H1 (cell line): ENCODE measurements around the gene TRIM44. TPM values are rescaled to one million over a fixed set of nuclear protein-coding genes. Genes with fewer than 3 reads are reported as not detected.

Source experiments
- CTCF ChIA-PET: fragments of 300-600 bp; sonication (Branson Sonifier 250); formaldehyde crosslinking; loops from one replicate; lab custom pipeline; 2021; ENCODE audit not compliant: partially characterized antibody; lab: Charles Lee
- POLR2A ChIA-PET: fragments of 300-600 bp; sonication (Branson Sonifier 250); formaldehyde crosslinking; loops from one replicate; lab custom pipeline; 2021; ENCODE audit warnings: inconsistent platforms; ENCODE audit not compliant: partially characterized antibody; lab: Charles Lee
- DNase-seq, 2 experiments: peaks; one replicate each; pipeline versions ENCODE4 v3.0.0 to v3.0.0-alpha.2; 2010 to 2022; ENCODE audit warnings: low spot score in 2 of 2, low read depth in 1 of 2, mixed read lengths in 1 of 2
- FAIRE-seq: peaks from 2 replicates; lab custom pipeline; 2011; peaks lifted over from hg19 to GRCh38; lab: Jason Lieb, UNC
- H2AFZ ChIP-seq: 2 replicates; pipeline ENCODE4 v1.8.1; 2012; ENCODE audit warnings: low read length, inconsistent platforms
- H2AK5ac ChIP-seq: 2 replicates; pipeline ENCODE4 v1.6.1; 2013; ENCODE audit warnings: low read depth, low read length
- H2BK120ac ChIP-seq: replicated peaks from 2 replicates; pipeline ENCODE3; 2013; ENCODE audit warnings: low read depth, low read length, inconsistent platforms
- H2BK12ac ChIP-seq: 2 replicates; pipeline ENCODE4 v1.6.1; 2013; ENCODE audit warnings: low read depth, low read length
- H2BK15ac ChIP-seq: 2 replicates; pipeline ENCODE4 v1.6.1; 2013; ENCODE audit warnings: low read length
- H2BK20ac ChIP-seq: 2 replicates; pipeline ENCODE4 v1.6.1; 2013; ENCODE audit warnings: low read length
- H2BK5ac ChIP-seq: 2 replicates; pipeline ENCODE4 v1.6.1; 2013; ENCODE audit warnings: low read depth, low read length
- H3K14ac ChIP-seq: 2 replicates; pipeline ENCODE4 v1.6.1; 2013; ENCODE audit warnings: inconsistent platforms; ENCODE audit not compliant: insufficient read length
- H3K18ac ChIP-seq: 2 replicates; pipeline ENCODE4 v1.6.1; 2013; ENCODE audit warnings: low read length; ENCODE audit errors: extremely low read depth
- H3K23ac ChIP-seq: 2 replicates; pipeline ENCODE4 v1.6.1; 2013; ENCODE audit warnings: inconsistent platforms; ENCODE audit not compliant: insufficient read length
- H3K23me2 ChIP-seq: 2 replicates; pipeline ENCODE4 v1.6.1; 2013; ENCODE audit warnings: low read depth, low read length
- H3K27ac ChIP-seq: 2 replicates; pipeline ENCODE4 v1.6.1; 2011; ENCODE audit warnings: low read depth, low read length, inconsistent platforms
- H3K27me3 ChIP-seq, 4 experiments: replicated peaks in 1 of 4; 1 replicate in 1 of 4; 2 replicates in 3 of 4; pipeline versions ENCODE4 v1.6.1 to v1.8.1; 2011 to 2013; ENCODE audit warnings: low read length in 3 of 4, mild to moderate bottlenecking in 3 of 4, inconsistent platforms in 2 of 4, mixed read lengths in 2 of 4, moderate library complexity in 1 of 4; ENCODE audit not compliant: control insufficient read depth in 3 of 4, insufficient read depth in 3 of 4; ENCODE audit errors: extremely low read depth in 1 of 4
- H3K36me3 ChIP-seq, 4 experiments: 2 replicates each; pipeline versions ENCODE4 v1.6.1 to v1.8.1; 2011 to 2013; ENCODE audit warnings: mild to moderate bottlenecking in 4 of 4, low read length in 3 of 4, moderate library complexity in 2 of 4, control low read depth in 1 of 4, inconsistent platforms in 1 of 4; ENCODE audit not compliant: insufficient read depth in 4 of 4, control insufficient read depth in 2 of 4
- H3K4ac ChIP-seq: replicated peaks from 2 replicates; pipeline ENCODE3; 2013; ENCODE audit warnings: low read length, low read depth, mixed read lengths, inconsistent platforms; ENCODE audit not compliant: insufficient read length
- H3K4me1 ChIP-seq, 4 experiments: replicated peaks in 1 of 4; 1 replicate in 1 of 4; 2 replicates in 3 of 4; pipeline versions ENCODE4 v1.6.1 to v1.8.1; 2011 to 2013; ENCODE audit warnings: low read length in 3 of 4, inconsistent platforms in 2 of 4, mixed read lengths in 1 of 4; ENCODE audit not compliant: insufficient read depth in 4 of 4, control insufficient read depth in 3 of 4
- H3K4me2 ChIP-seq, 2 experiments: 2 replicates each; pipeline versions ENCODE4 v1.6.1 to v1.8.1; 2011 to 2013; ENCODE audit warnings: low read depth in 2 of 2, low read length in 2 of 2, control low read depth in 1 of 2, inconsistent platforms in 1 of 2, mild to moderate bottlenecking in 1 of 2; ENCODE audit not compliant: insufficient read depth in 1 of 2
- H3K4me3 ChIP-seq, 4 experiments: fragments of 200-600, 300-600 bp in 1 of 4; sonication (generic), shearing (Covaris generic), sonication (Bioruptor Twin) in 1 of 4; 2 replicates each; pipeline versions ENCODE4 v1.5.1 to v1.8.1; 2011 to 2016; ENCODE audit warnings: low read length in 4 of 4, low read depth in 3 of 4, control low read depth in 2 of 4, inconsistent platforms in 2 of 4, mild to moderate bottlenecking in 2 of 4, mixed read lengths in 1 of 4, moderate library complexity in 1 of 4; ENCODE audit not compliant: insufficient read depth in 2 of 4; ENCODE audit errors: extremely low read depth in 1 of 4
- H3K56ac ChIP-seq: replicated peaks from 2 replicates; pipeline ENCODE3; 2013; ENCODE audit warnings: low read depth, mild to moderate bottlenecking, mixed read lengths, low read length, inconsistent platforms; ENCODE audit not compliant: insufficient read length
- H3K79me1 ChIP-seq: 2 replicates; pipeline ENCODE4 v1.6.1; 2013; ENCODE audit warnings: low read depth, low read length, control low read depth
- H3K79me2 ChIP-seq, 2 experiments: 2 replicates each; pipeline versions ENCODE4 v1.6.1 to v1.8.1; 2012 to 2013; ENCODE audit warnings: low read length in 2 of 2, mild to moderate bottlenecking in 2 of 2, inconsistent platforms in 1 of 2; ENCODE audit not compliant: insufficient read depth in 2 of 2, control insufficient read depth in 1 of 2
- H3K9ac ChIP-seq, 4 experiments: replicated peaks in 1 of 4; 1 replicate in 1 of 4; 2 replicates in 3 of 4; pipeline versions ENCODE4 v1.6.1 to v1.8.1; 2011 to 2013; ENCODE audit warnings: low read depth in 3 of 4, low read length in 3 of 4, control low read depth in 2 of 4, mild to moderate bottlenecking in 2 of 4, moderate library complexity in 2 of 4, inconsistent platforms in 1 of 4; ENCODE audit errors: extremely low read depth in 1 of 4
- H3K9me3 ChIP-seq, 2 experiments: 2 replicates each; pipeline versions ENCODE4 v1.6.1 to v1.8.1; 2012 to 2013; ENCODE audit warnings: mild to moderate bottlenecking in 2 of 2, moderate library complexity in 2 of 2, control low read depth in 1 of 2, inconsistent platforms in 1 of 2, low read depth in 1 of 2, low read length in 1 of 2, mixed read lengths in 1 of 2; ENCODE audit not compliant: insufficient read depth in 2 of 2
- H4K20me1 ChIP-seq, 2 experiments: replicated peaks in 1 of 2; 2 replicates each; pipeline versions ENCODE3 to v1.8.1; 2011 to 2013; ENCODE audit warnings: inconsistent platforms in 2 of 2, low read length in 2 of 2, mild to moderate bottlenecking in 1 of 2; ENCODE audit not compliant: insufficient read depth in 2 of 2, control insufficient read depth in 1 of 2
- H4K5ac ChIP-seq: 2 replicates; pipeline ENCODE4 v1.6.1; 2013; ENCODE audit warnings: low read length, low read depth, mixed read lengths, inconsistent platforms; ENCODE audit not compliant: insufficient read length
- H4K8ac ChIP-seq: 2 replicates; pipeline ENCODE4 v1.8.0; 2013; ENCODE audit warnings: mild to moderate bottlenecking, moderate library complexity, low read length, inconsistent platforms; ENCODE audit not compliant: insufficient read depth; ENCODE audit errors: extremely low read depth
- H4K91ac ChIP-seq: replicated peaks from 2 replicates; pipeline ENCODE3; 2013; ENCODE audit warnings: low read length, mixed read lengths, inconsistent platforms; ENCODE audit not compliant: insufficient read length
- WGBS, 2 experiments: shearing (Covaris generic) in 1 of 2; methylation state at CpG; one replicate each; pipeline versions ENCODE4 v1.1.6 to v1.1.7; 2013 to 2015; ENCODE audit warnings: low lambda C conversion rate in 2 of 2, mixed read lengths in 2 of 2, inconsistent platforms in 1 of 2, low coverage in 1 of 2, missing lambda C conversion rate in 1 of 2; ENCODE audit not compliant: insufficient replicate concordance in 2 of 2, insufficient coverage in 1 of 2, insufficient read length in 1 of 2; ENCODE audit errors: extremely low coverage in 1 of 2, missing lambda C conversion rate in 1 of 2; 5-methylcytosine and 5-hydroxymethylcytosine counted together
- polyA plus RNA-seq, 7 experiments: library from polyadenylated mRNA; depleted of rRNA in 3 of 7; stranded (reverse) in 5 of 7; unstranded in 2 of 7; fragments of >200 nt in 5 of 7; fragments of 200-250 nt in 2 of 7; gene quantifications; 1 replicate in 5 of 7; 2 replicates in 1 of 7; 4 replicates in 1 of 7; pipeline versions ENCODE4 v1.2.1 to v1.2.3, GENCODE V29; 2011 to 2013; ENCODE audit warnings: missing spikeins in 2 of 7, mixed read lengths in 2 of 7
- total RNA-seq: library from RNA; stranded (reverse); fragmentation: NEBNext Ultra II Directional; extraction: Animal tissue kit (Norgen Biotek cat#: 25700); gene quantifications from 2 replicates; pipeline ENCODE4 v1.2.1, GENCODE V29; 2021
- TF ChIP-seq, protein P1 (sequence below): IDR thresholded peaks from 2 replicates; pipeline ENCODE4 v1.6.1; 2011; ENCODE audit warnings: low read depth, mild to moderate bottlenecking, low read length; ENCODE audit not compliant: insufficient read depth

Gene TRIM44
- total and polyA plus RNA-seq, 2 of the 8 experiments (the other 6 are each of a cell fraction or from before 2014, with no cell fraction given), result 13.9 to 34.4 TPM

DNA sequence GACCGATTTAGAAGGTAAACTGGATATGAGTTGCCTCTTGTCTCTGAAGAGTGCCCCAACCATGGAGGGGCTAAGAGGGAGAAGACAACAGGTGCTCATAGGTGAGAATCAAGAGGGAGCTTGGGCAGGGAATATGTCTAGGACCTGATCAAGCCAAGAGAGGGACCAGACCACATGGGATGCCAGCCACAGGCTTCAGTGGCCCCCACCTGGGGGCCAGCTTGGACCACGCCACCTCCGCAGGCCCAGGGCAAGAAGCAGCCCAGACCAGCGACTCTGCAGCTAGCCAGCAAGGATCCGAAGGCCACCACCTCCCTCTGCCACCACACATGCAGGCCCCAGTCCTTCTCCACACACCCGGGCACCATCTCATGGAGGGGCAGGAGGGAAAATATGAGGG, 188.8 kb downstream of the TRIM44 start:
- H2AFZ ChIP-seq, result no peak overlapping the region
- no peak overlapping the region for H3K27ac ChIP-seq
- TF ChIP-seq, protein P1, sequence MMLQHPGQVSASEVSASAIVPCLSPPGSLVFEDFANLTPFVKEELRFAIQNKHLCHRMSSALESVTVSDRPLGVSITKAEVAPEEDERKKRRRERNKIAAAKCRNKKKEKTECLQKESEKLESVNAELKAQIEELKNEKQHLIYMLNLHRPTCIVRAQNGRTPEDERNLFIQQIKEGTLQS, result no peak

More for the DNA sequence above, 188.8 kb downstream of the TRIM44 start:
- H2BK20ac ChIP-seq, result no peak overlapping the region
- no peak overlapping the region for H4K91ac ChIP-seq
- H3K4ac ChIP-seq, result no peak overlapping the region
- no peak overlapping the region for H3K23ac ChIP-seq
- H2BK15ac ChIP-seq, result no peak overlapping the region
- H2BK120ac ChIP-seq, result no peak overlapping the region
- WGBS, 2 experiments, result 95% methylated on average over 6 of the region's 6 CpGs; no CpG with 5 or more reads in 1 of the 2 experiments
- H3K27me3 ChIP-seq, result no peaks in the 10 kb centered on the region
- H3K9ac ChIP-seq, result no peak overlapping the region
- no peak overlapping the region for H3K18ac ChIP-seq
- no peak overlapping the region for H3K56ac ChIP-seq
- H3K9me3 ChIP-seq, result no peaks in the 10 kb centered on the region
- POLR2A ChIA-PET, result no interaction called here
- H3K36me3 ChIP-seq, result no peaks in the 10 kb centered on the region
- H3K4me2 ChIP-seq, result no peak overlapping the region
- H3K14ac ChIP-seq, result no peak overlapping the region
- H3K79me2 ChIP-seq, result no peaks in the 10 kb centered on the region
- no peak overlapping the region for H2BK12ac ChIP-seq
- H4K5ac ChIP-seq, result no peak overlapping the region
- H4K8ac ChIP-seq, result no peak overlapping the region
- CTCF ChIA-PET, result interaction anchor here (0.7 to 4.3 kb wide), 8 partner anchors 9 to 249 kb away, joined by 3 to 15 read pairs (median 5); no protein-coding TSS in a partner anchor
- DNase-seq, result no peak
- peaks cover 3% of the 10 kb centered on the region; the same call in 1 of the 2 replicates for H3K23me2 ChIP-seq
- H2BK5ac ChIP-seq, result no peak overlapping the region
- no peak overlapping the region for H2AK5ac ChIP-seq
- FAIRE-seq, result no peak
- peaks cover 0 to 2% of the 10 kb centered on the region in 2 experiments for H4K20me1 ChIP-seq
- H3K79me1 ChIP-seq, result no peaks in the 10 kb centered on the region
- H3K4me1 ChIP-seq, result no peaks in the 10 kb centered on the region
- no peak overlapping the region for H3K4me3 ChIP-seq
